Right forelimb (tissue), 1 donor: ENCODE data around the gene UBE4B.
"Not testable (repeated sequence)": the region's sequence is repeated elsewhere in the genome, so short reads cannot be mapped to it uniquely, and the experiment has no call there.

Source experiments
- DNase-seq: peaks from one replicate; pipeline ENCODE4 v3.0.0-alpha.2; 2018

The UBE4B gene

DNA sequence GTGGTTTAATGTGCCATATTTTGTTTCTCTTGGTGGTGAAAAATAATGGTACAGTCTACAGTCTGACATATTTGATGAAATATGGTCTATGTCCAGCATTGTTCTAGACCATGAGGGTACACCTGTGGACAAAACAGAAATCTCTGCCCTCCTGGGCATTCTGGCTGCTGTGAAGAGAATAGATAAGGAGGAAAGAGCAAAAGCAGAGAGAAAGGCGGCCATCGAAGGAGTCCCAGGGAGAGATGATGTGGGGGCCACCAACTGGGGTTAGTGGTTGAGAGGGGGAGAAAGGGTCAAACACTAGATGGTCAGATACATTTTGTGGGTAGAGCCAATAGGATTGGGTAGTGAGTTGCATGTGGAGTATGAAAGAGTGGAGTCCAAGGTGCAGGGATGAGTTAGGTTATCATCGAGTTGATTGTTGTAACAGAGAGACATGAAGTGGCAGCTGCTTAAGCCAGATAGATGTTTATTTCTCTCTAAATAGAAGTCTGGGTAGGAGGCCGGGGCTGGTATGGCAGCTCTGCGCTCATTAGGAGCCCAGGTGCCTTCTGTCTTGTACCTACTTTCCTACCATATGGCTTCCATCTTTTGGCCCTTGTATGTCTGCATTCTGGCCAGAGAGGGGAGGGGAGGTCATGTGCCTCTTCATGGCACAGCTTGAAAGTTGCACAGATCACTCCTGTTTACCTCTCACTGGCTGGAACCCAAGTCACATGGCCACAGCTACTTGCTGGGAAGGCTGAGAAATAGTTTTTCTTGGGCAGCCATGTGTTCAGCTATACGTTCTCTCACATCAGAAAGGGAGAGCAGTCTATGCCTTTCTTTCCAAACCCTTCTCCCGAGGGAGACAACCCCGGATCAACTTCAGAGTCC, 13.0 kb downstream of the UBE4B start:
- DNase-seq = no peak

DNA sequence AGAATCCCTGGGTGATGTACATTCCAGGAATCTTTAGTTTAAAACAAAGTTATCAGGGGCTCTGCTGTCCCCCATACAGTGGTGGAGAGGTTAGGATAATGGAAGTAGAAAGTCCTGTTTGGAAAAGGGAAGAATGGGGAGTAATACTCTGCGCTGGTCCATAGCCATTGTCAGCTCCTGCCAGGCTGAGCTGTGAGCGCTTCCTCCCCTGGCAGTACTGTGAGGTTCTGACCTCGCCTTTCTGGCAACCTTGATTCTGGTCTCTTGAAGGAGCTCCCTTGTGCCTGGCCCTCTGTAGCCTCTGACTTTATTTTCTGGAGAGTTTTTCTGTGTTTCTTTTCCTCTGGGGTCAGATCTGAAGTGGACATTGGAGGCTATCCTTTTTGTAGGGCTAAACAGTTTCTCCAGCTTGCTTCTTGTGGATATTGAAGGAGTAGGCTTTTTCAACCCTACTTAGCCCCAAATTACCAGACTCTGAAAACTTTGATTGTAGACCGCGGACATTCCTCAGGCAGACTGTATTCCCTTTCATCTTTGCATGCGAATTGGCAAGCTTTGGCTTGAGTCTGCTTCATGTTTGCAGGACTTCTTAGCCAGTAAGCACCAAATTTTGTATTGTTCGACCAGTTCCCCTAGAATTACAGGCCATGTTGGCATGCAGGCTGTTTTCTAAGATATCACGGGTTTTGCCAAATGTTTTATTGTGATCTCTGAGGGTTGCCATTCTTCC, 13.8 kb downstream of the UBE4B start:
- no peak for DNase-seq

DNA sequence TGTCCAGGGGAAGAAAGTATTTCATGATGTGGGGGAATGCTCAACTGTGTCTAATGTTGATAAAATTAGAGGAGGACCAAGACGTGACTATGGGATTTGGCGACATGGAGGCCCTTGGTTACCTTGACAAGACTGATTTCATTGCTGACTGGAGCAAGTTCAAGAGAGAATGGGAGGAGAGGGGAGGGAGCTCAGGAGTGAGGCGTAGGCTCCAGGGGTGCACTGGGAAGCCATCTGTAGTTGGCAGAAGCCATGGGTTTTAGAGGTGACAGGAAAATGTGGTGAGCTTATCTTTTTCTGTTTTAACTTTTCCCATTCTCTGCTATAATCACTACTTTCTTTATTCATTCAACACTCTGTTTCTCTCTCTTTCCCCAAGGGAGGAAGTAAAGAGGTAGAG, 15.8 kb downstream of the UBE4B start:
- DNase-seq = no peak

DNA sequence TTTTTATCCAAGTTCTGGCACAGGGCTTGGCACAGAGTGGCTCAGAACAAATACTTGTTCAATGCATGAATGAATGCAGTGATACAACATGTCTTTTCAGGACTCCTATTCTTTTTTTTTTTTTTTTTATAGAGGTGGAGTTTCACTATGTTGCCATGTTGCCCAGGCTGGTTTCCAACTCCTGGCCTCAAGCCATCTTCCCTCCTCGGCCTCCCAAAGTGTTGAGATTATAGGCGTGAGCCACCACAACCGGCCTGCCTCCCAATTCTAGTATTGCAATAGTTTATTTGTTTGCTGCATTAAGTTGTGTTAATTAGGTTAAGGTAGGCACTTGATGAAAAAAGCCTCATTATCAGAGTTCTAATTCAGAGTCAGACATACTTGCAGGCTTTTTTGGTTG, 17.9 kb downstream of the UBE4B start:
- no peak for DNase-seq

DNA sequence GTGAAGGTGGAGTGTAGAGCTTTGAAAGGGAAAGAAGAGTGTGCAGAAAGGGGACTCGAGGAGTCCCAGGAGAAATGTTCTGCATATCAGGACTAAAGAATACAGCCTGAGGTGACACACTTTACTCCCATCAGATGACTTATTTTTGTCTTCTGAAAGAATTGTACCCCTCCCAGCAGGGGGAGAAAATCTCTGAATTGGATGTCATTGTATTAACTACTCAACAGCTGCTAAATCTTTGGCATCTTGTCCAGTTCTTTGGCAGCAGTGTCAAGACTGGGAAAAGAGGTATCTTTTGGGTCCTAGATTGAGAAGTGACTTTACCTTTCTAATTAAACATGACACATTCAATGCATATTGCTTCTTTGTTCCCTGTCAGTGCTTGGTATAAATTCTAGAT, 18.9 kb downstream of the UBE4B start:
- DNase-seq = no peak

DNA sequence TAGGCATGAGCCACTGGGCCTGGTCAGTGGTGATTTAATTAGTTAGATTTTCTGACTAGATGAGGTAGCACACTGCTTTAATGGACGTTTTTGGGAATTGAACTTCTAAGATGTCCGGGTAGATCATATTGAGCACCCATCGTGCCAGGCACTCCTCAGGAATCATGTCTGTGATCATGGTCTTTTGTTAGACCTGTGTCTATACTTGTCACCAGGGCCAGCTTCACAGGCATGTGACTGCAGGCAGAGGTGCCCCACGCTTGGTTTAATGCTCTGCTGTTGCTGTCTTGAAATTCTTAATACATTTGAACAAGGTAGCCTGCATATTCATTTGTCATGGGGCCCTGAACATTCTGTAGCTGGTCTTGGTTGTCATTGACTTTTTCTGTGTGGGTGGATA, 19.6 kb downstream of the UBE4B start:
- DNase-seq = no peak

DNA sequence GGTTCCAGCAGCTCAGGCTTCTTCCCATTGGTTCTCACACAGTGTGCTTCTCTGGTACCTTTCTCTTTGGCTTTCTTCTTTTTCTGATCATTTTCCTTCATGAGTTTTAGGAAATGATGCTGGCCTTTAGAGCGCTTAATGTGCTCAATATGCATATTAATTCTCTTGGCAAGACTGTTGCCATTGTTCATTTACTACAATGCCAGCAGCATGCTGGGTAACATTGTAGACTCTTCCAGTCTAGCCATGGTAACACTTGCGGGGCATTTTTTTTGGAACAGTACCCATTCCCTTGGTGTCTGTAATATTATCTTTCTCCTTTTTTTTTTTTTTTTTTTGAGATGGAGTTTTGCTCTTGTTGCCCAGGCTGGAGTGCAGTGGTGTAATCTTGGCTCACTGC, 21.7 kb downstream of the UBE4B start:
- no peak for DNase-seq

DNA sequence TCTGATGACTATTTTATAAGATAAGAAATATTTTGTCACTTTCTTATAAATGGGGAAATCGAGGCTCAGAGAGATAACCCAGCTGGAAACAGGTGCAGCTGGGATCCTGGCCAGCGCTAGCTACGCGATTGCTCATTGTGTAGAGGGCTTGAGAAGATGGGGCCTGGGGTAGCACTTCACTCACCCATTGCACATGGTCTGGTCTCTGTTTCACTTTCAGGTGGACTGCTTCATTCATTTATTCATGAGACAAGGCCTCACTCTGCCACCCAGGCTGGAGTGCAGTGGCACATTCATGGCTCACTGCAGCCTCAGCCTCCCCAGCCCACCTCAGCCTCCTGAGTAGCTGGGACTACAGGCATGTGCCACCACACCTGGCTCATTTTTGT, 23.8 kb downstream of the UBE4B start:
- DNase-seq = no peak

DNA sequence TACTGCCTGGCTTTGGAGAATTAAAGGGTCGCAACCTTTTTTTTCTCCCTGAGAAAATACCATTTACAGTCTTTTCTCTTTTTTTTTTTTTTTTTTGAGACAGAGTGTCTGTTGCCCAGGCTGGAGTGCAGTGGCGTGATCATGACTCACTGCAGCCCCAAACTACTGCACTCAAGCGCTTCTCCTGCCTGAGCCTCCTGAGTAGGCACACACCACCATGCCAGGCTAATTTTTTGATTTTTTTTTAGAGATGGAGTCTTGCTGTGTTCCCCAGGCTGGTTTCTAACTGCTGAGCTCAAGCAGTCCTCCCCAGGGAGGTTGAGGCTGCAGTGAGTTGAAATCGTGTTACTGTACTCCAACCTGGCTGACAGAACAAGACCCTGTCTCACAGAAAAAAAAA, 24.6 kb downstream of the UBE4B start:
- DNase-seq = no peak

DNA sequence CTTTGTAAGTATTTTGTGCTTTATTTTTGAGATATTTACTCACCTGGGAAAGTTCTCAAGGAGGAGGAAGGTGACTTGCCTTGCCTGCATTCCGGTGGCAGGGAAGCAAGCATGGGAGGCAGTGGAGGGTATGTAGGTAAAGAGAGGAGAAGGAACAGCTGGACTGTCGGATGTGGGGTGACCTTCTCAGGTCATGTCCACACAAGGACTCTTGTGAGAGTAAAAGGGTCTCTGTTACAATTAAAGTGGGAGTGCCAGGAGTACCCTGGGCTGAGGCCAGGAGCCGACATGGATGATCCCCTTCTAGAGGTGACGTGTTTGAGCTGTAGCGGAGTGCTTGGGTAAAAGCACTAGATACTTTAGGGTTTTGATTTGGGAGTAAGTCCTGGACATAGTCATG, 25.0 kb downstream of the UBE4B start:
- no peak for DNase-seq

DNA sequence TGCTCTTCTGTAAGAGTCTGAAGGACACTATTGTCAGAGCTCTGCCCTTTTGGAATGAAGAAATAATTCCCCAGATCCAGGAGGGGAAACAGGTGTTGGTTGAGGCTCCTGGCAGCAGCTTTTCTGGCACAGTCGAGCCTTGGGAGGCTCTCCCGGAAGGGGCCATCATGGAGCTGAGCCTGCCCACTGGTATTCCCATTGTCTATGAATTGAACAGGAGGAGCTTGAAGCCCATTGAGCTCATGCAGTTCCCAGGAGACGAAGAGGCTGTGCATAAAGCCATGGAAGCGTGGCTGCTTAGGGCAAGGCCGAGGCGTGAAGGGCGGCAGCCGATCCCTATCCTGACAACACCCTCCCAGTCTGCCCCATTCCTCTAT, 26.6 kb downstream of the UBE4B start:
- DNase-seq = no peak

DNA sequence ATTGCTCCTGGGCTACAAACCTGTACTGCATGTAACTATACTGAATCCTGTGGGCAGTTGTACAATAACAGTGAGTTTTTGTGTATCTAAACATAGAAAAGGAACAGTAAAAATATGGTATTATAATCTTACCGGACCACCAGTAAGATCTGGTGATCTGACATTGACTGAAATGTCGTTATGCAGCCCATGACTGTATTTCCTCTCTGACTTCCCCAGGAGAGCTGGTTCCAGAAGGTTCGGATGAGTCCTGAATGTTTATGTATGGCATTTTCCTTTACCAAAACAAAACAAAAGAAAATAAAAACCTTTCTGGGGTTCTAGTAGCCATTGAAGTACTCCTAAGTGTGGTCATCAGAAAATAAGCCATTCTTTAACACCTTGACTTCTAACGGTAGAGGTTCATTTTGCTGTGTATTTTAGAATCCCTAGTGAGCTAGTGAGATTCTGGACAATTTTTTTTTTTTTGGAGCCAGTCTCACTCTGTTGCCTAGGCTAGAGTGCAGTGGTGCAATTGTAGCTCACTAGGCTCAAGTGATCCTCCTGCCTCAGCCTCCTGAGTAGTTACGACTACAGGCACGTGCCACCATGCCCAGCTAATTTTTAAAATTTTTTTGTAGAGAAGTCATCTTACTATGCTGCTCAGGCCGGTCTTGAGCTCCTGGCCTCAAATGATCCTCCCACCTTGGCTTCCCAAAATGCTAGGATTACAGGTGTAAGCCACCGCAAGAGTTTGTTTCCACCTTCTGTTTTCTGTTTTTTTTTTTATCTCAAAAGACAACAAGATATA, 27.7 kb downstream of the UBE4B start:
- DNase-seq = no peak

DNA sequence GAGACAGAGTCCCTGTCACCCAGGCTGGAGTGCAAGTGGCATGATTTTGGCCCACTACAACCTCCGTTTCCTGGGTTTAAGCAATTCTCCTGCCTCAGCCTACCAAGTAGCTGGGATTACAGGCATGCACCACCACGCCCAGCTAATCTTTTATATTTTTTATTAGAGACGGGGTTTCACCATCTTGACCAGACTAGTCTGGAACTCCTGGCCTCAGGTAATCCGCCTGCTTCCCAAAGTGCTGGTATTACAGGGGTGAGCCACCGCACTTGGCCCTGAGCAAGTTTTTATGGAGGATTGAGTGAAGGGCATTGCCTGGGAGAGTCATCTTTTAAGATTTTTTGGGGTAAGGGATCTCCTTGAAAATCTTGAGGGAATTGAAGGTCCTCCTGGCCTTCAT, 28.5 kb downstream of the UBE4B start:
- no peak for DNase-seq

DNA sequence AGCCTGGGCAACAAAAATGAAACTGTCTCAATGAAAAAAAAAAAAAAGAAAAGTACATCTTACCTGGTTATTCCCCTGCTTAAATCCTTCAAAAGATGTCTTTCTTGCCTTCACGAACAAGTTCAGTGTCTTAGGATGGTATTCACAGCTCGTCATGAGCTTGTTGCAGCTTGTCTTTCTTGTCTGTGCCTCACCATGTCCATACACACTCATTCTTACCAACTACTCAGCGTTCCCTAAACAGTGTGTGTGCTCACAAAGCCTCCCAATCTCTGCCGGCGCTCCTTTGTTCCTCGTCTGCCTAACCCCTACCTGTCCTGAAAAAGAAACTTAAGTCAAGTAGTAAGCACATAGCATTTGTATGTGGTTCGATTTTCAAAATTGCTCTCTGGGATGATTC, 31.1 kb downstream of the UBE4B start:
- DNase-seq = no peak

DNA sequence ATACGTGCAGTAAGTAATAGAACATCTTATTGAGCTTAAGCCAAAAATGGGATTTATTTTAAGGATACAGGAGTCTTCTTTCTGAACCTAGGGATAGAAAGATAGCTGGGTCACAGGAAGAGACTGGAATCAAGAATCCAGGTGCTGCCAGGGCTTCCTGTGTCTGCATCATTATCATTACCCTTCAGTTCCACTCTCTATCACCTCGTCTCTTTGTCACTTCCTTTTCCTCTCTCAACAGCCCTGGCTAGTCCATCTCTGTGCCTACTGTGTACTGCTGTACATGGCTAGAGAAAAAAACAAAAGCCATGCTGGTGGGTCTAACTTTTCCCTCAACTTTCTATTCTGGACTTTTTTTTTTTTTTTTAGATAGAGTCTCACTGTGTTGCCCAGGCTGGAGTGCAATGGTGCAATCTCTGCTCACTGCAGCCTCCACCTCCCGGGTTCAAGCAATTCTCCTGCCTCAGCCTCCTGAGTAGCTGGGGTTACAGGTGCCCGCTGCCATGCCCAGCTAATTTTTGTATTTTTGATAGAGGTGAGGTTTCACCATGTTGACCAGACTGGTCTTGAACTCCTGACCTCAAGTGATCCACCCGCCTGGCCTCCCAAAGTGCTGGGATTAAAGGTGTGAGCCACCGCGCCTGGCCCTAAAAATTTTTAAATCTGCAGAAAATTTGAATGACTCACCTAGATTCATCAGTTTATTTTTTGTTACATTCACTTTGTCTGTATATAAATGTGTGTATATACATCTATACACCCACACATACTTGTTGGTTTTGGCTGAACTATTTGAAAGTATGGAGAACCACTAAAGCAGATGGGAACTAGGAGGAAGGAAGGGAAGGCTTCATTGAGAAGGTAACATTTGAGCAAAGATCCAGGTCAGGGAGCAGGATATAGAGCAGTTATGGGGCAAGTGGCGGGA, 31.9 kb downstream of the UBE4B start:
- no peak for DNase-seq

DNA sequence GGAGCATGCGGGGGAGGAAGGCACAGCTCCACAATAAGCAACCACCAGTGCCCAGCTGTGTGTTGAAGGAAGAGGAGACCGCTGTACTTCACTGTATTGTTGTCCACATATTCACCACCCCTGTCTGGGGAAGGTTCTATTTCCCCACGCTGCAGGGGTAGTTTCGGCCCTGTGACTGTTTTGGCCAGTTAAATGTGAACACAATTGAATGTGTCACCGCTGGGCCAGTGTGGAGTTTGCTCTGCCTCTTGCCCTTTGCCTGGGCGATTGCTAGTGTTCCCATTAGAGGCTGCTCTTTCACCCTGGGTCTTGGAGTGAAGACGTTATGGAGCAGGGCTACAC, 32.6 kb downstream of the UBE4B start:
- no peak for DNase-seq

DNA sequence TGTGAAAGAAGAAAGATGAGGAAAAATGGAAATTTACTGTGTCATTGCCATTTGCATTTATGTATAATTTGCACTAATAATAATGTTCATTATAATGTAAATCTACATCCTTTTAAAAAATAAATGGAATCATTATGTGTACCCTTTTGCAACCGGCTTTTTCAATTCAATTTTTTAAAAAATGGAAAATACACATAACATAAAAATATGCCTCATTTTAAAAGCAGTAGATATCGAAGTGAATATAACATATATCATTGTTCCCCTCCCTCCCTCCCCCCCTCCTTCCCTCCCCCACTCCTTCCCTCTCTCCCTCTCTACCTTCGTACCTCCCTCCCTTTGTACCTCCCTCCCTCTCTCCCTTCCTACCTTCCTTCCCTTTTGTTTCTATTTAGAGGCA, 33.0 kb downstream of the UBE4B start:
- no peak for DNase-seq

DNA sequence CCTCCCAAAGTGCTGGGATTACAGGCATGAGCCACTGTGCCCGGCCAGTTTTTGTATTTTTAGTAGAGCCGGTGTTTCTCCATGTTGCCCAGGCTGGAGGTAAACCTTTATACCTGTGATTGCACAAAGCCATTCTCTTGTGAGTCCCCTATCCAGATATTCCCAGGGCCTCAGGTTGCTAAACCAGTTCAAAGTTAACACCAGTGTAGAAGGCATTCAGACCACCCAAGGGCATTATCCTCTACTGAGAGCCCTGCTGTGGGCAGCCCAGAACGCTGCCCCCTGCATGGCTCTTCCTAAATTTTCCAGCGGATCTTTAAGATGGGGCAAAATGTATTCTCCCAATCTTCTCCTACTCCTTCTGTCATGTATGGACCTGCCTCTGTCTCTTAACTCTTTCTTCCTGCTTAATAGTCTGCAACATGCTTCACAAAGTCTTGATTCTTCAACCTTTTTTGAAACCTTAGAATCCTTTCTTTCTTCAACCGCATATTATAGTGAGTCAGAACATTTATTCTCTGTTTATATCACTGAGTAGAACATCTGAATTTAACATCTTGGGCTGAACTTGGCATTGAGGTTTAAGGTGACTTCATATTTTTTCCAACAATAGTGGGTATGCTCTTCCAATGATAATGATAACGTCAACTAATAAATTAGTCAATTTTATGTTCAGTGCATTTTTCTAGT, 36.0 kb downstream of the UBE4B start:
- DNase-seq = no peak

DNA sequence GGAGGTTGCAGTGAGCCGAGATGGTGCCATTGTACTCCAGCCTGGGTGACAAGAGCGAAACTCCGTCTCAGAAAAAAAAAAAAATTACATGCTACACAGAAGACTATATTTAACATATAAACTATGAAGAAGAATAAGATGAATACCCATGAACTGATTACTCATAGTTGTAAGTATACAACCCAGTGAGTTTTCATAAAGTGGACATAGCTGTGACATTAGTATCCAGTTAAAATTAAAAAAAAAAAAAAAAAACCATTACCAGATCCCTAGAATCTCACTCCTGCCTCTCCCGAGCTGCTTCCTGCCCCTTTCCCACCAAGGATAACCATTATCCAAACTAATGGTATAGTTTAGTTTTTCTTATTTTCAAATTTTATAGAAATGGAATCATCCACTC, 37.4 kb downstream of the UBE4B start:
- no peak for DNase-seq

DNA sequence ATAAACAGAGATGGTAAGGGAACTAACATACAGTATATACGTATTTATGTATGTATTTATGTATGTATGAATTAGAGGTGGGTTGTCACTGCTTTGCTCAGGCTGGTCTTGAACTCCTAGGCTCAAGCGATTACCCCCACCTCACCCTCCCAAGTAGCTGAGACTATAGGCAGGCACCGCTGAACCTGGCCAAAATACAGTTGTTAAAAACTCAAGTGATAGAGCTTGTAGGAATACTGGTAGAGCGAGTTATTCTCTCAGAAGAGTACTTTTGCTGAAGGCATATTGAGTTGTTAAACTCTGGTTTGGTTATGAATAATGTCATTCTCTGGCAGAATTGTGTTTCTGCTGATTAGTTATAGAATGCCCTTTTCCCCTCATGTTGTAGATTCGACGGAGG, 38.9 kb downstream of the UBE4B start:
- DNase-seq = no peak

DNA sequence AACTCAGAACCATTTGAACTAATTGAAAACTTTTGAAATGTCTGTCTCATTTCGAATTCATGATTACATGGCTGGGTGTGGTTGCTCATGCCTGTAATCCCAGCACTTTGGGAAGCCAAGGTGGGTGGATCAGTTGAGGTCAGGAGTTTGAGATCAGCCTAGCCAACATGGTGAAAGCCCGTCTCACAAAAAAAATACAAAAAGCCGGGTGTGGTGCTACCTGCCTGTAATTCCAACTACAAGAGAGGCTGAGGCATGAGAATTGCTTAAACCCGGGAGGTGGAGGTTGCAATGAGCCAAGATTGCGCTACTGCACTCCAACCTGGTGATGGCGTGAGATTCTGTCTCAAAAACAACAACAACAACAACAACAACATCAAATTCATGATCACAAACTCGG, 40.6 kb downstream of the UBE4B start:
- not testable (repeated sequence) for DNase-seq
